ENCODE data around the gene MEX3B.
"Not testable (repeated sequence)": the region's sequence is repeated elsewhere in the genome, so short reads cannot be mapped to it uniquely, and the experiment has no call there.

DNA sequence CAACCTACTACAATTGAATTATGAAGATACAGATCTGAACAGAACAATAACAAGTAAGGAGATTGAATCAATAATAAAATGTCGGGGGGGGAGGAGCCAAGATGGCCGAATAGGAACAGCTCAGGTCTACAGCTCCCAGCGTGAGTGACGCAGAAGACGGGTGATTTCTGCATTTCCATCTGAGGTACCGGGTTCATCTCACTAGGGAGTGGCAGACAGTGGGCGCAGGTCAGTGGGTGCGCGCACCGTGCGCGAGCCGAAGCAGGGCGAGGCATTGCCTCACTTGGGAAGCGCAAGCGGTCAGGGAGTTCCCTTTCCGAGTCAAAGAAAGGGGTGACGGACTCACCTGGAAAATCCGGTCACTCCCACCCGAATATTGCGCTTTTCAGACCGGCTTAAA lies 50.7 kb downstream of the MEX3B start:
- TF ChIP-seq, protein P1, sequence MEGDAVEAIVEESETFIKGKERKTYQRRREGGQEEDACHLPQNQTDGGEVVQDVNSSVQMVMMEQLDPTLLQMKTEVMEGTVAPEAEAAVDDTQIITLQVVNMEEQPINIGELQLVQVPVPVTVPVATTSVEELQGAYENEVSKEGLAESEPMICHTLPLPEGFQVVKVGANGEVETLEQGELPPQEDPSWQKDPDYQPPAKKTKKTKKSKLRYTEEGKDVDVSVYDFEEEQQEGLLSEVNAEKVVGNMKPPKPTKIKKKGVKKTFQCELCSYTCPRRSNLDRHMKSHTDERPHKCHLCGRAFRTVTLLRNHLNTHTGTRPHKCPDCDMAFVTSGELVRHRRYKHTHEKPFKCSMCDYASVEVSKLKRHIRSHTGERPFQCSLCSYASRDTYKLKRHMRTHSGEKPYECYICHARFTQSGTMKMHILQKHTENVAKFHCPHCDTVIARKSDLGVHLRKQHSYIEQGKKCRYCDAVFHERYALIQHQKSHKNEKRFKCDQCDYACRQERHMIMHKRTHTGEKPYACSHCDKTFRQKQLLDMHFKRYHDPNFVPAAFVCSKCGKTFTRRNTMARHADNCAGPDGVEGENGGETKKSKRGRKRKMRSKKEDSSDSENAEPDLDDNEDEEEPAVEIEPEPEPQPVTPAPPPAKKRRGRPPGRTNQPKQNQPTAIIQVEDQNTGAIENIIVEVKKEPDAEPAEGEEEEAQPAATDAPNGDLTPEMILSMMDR (IDR thresholded peaks at IDR 0.05): not testable (repeated sequence)
- TF ChIP-seq POLR2A (IDR thresholded peaks at IDR 0.05): not testable (repeated sequence)
